Ovary (tissue), 3 donors: ENCODE measurements around the gene CDC14B.

Source experiments
- CTCF ChIP-seq, 3 donors: fragments of 450-650 bp in 2 of 3; fragments of 200-600 bp in 1 of 3; IDR thresholded peaks; one replicate each; pipeline versions ENCODE4 v1.5.1 to v1.8.0; 2016 to 2022; ENCODE audit warnings: antibody characterized with exemption in 3 of 3, mild to moderate bottlenecking in 1 of 3
- EP300 ChIP-seq: sonication (generic); formaldehyde crosslinking; IDR thresholded peaks from one replicate; pipeline ENCODE4 v1.6.1; 2017; ENCODE audit warnings: antibody characterized with exemption
- POLR2A ChIP-seq: fragments of 450-650 bp; IDR thresholded peaks from one replicate; pipeline ENCODE4 v1.6.1; 2017; ENCODE audit warnings: antibody characterized with exemption, mild to moderate bottlenecking, moderate library complexity
- donor health status: DM: no; HTN: no; CAD: no.

- TF ChIP-seq EP300 (no peak), CTCF (IDR thresholded peaks at IDR 0.05) (no peak), POLR2A (no peak)
Measured at GRCh38 chr9:96509026-96509425, 110.6 kb downstream of the CDC14B start.
